Endothelial cell of umbilical vein (primary cell): ENCODE results near the gene CLIC6. TPM values are rescaled to one million over a fixed set of nuclear protein-coding genes. Genes with fewer than 3 reads are reported as not detected.

Source experiments
- BruUV-seq: library from RNA; stranded (reverse); fragments of 400-500 nt; replicated peaks from 2 replicates; lab custom pipeline; 2021; lab: Mats Ljungman, UMichigan
- CTCF ChIA-PET: fragments of 300-600, 350-600 bp; sonication (Branson Sonifier 250); formaldehyde crosslinking; loops from one replicate; lab custom pipeline; 2021; ENCODE audit warnings: antibody characterized with exemption, inconsistent platforms; lab: Charles Lee
- POLR2A ChIA-PET: fragments of 300-600, 350-600 bp; sonication (Branson Sonifier 250); formaldehyde crosslinking; loops from one replicate; lab custom pipeline; 2021; ENCODE audit warnings: antibody characterized with exemption, inconsistent platforms; lab: Charles Lee
- DNase-seq: peaks from one replicate; pipeline ENCODE4 v3.0.0-alpha.2; 2011; ENCODE audit warnings: low read depth, low spot score
- FAIRE-seq: peaks from 2 replicates; lab custom pipeline; 2011; peaks lifted over from hg19 to GRCh38; lab: Jason Lieb, UNC
- H2AFZ ChIP-seq: 2 replicates; pipeline ENCODE4 v1.6.0; 2012; ENCODE audit warnings: low read depth, low read length, control low read depth, inconsistent platforms
- H3K27ac ChIP-seq: 2 replicates; pipeline ENCODE4 v1.5.1; 2011; ENCODE audit warnings: low read depth, mild to moderate bottlenecking, control low read depth, low read length, moderate library complexity; ENCODE audit not compliant: insufficient read depth
- H3K27me3 ChIP-seq, 2 experiments: 2 replicates each; pipeline versions ENCODE4 v1.6.0 to v1.6.1; 2011; ENCODE audit warnings: low read length in 2 of 2, mixed read lengths in 1 of 2; ENCODE audit not compliant: control insufficient read depth in 2 of 2, insufficient read depth in 2 of 2
- H3K36me3 ChIP-seq, 2 experiments: 2 replicates in 1 of 2; 3 replicates in 1 of 2; pipeline ENCODE4 v1.5.1; 2011; ENCODE audit warnings: low read length in 2 of 2, mild to moderate bottlenecking in 1 of 2, moderate library complexity in 1 of 2; ENCODE audit not compliant: control insufficient read depth in 2 of 2, insufficient read depth in 2 of 2; ENCODE audit errors: extremely low read depth in 1 of 2
- H3K4me1 ChIP-seq: 3 replicates; pipeline ENCODE4 v1.5.1; 2011; ENCODE audit warnings: mild to moderate bottlenecking, low read length; ENCODE audit not compliant: control insufficient read depth, insufficient read depth; ENCODE audit errors: extremely low read depth
- H3K4me2 ChIP-seq: 2 replicates; pipeline ENCODE4 v1.6.1; 2011; ENCODE audit warnings: low read length, control low read depth, mixed read lengths; ENCODE audit not compliant: insufficient read depth
- H3K4me3 ChIP-seq, 3 experiments: fragments of 200-600 bp in 1 of 3; sonication (generic), shearing (Covaris generic) in 1 of 3; replicated peaks in 1 of 3; 2 replicates each; pipeline ENCODE4 v1.5.1; 2011 to 2016; ENCODE audit warnings: control low read depth in 3 of 3, low read length in 3 of 3, mild to moderate bottlenecking in 2 of 3, inconsistent platforms in 1 of 3, low read depth in 1 of 3, moderate library complexity in 1 of 3; ENCODE audit not compliant: insufficient read depth in 1 of 3
- H3K79me2 ChIP-seq: 2 replicates; pipeline ENCODE4 v1.6.0; 2012; ENCODE audit warnings: low read length, inconsistent platforms; ENCODE audit not compliant: control insufficient read depth, insufficient read depth
- H3K9ac ChIP-seq: replicated peaks from 2 replicates; pipeline ENCODE3; 2011; ENCODE audit warnings: low read length, control low read depth; ENCODE audit not compliant: insufficient read depth; ENCODE audit errors: extremely low read depth
- H3K9me1 ChIP-seq: replicated peaks from 3 replicates; pipeline ENCODE4 v1.6.0; 2011; ENCODE audit warnings: mild to moderate bottlenecking, low read length; ENCODE audit not compliant: control insufficient read depth, insufficient read depth; ENCODE audit errors: extremely low read depth
- H3K9me3 ChIP-seq: replicated peaks from 2 replicates; pipeline ENCODE4 v1.5.1; 2012; ENCODE audit warnings: low read length, inconsistent platforms; ENCODE audit not compliant: control insufficient read depth, insufficient read depth
- H4K20me1 ChIP-seq: replicated peaks from 2 replicates; pipeline ENCODE3; 2011; ENCODE audit warnings: mild to moderate bottlenecking, low read length; ENCODE audit not compliant: control insufficient read depth, insufficient read depth; ENCODE audit errors: extremely low read depth
- CTCF ChIP-seq, 2 donors: IDR thresholded peaks; 1 replicate in 1 of 2; 2 replicates in 1 of 2; pipeline ENCODE4 v1.5.1; 2011; ENCODE audit warnings: low read length in 2 of 2, mild to moderate bottlenecking in 2 of 2, moderate library complexity in 2 of 2, control low read depth in 1 of 2, inconsistent platforms in 1 of 2, low read depth in 1 of 2; ENCODE audit not compliant: insufficient read depth in 1 of 2; ENCODE audit errors: extremely low read depth in 1 of 2
- EZH2 ChIP-seq: IDR thresholded peaks from 2 replicates; pipeline ENCODE4 v1.6.1; 2012; ENCODE audit warnings: borderline replicate concordance, low read depth, mild to moderate bottlenecking, moderate library complexity, low read length, inconsistent platforms; ENCODE audit not compliant: severe bottlenecking
- FOS ChIP-seq: IDR thresholded peaks from 2 replicates; pipeline ENCODE4 v1.6.1; 2011; ENCODE audit warnings: mild to moderate bottlenecking, low read length, moderate library complexity, borderline replicate concordance; ENCODE audit not compliant: insufficient read depth
- GATA2 ChIP-seq: IDR thresholded peaks from 2 replicates; pipeline ENCODE4 v1.7.0; 2011; ENCODE audit warnings: low read depth, mild to moderate bottlenecking, moderate library complexity, mixed read lengths, low read length; ENCODE audit not compliant: insufficient read length, insufficient read depth
- JUN ChIP-seq: IDR thresholded peaks from 2 replicates; pipeline ENCODE4 v1.6.1; 2011; ENCODE audit warnings: borderline replicate concordance, low read depth; ENCODE audit not compliant: insufficient read length, insufficient read depth
- MAX ChIP-seq: IDR thresholded peaks from 2 replicates; pipeline ENCODE4 v1.6.1; 2011; ENCODE audit not compliant: insufficient read depth, insufficient read length
- MYC ChIP-seq: IDR thresholded peaks from one replicate; pipeline ENCODE4 v1.6.1; 2011; ENCODE audit warnings: mild to moderate bottlenecking, low read depth, low read length
- POLR2A ChIP-seq: IDR thresholded peaks from 2 replicates; pipeline ENCODE4 v1.6.1; 2012; ENCODE audit warnings: low read depth, mild to moderate bottlenecking, control low read depth, low read length
- POLR2AphosphoS5 ChIP-seq: IDR thresholded peaks from 2 replicates; pipeline ENCODE4 v1.6.1; 2012; ENCODE audit warnings: low read depth, mild to moderate bottlenecking, control low read depth, low read length, moderate library complexity; ENCODE audit not compliant: insufficient read depth
- dilution Hi-C: fragments of 300-500 bp; cut with MboI; formaldehyde crosslinking; loops from one replicate; pipeline ENCODE4 v1.15.0; 2019; ENCODE audit warnings: low sequenced_read_pairs; ENCODE audit not compliant: extremely low pct_ligation_motif_present
- intact Hi-C: fragments of 100-400 bp; cut with micrococcal nuclease; formaldehyde crosslinking; loops from one replicate; pipeline ENCODE4 v1.10.0; 2022
- polyA plus RNA-seq, 4 experiments: library from polyadenylated mRNA; depleted of rRNA in 3 of 4; stranded (reverse) in 3 of 4; unstranded in 1 of 4; fragments of >200 nt; gene quantifications; 2 replicates each; pipeline versions ENCODE4 v1.2.1 to v1.2.3, GENCODE V29; 2011 to 2012; ENCODE audit warnings: missing spikeins in 1 of 4
- total RNA-seq: library from RNA; stranded (reverse); gene quantifications from 2 replicates; pipeline ENCODE4 v1.2.3, GENCODE V29; 2021

Gene CLIC6
- total and polyA plus RNA-seq, 2 donors (not counting 3 experiments of a cell fraction or from before 2014, with no cell fraction given), result not detected

GRCh38 chr21:34687745-34688144, 19.0 kb downstream of the CLIC6 start:
- Histone ChIP-seq H3K4me2 (no peak overlapping the region), H3K9me1 (no peaks in the 10 kb centered on the region), H3K79me2 (no peaks in the 10 kb centered on the region), H3K4me3 (no peak overlapping the region), H2AFZ (no peak overlapping the region), H3K4me1 (no peaks in the 10 kb centered on the region), H3K9me3 (no peaks in the 10 kb centered on the region), H3K27me3 (peaks cover 18 to 33% of the 10 kb centered on the region in 2 experiments), H3K36me3 (no peaks in the 10 kb centered on the region), H4K20me1 (no peaks in the 10 kb centered on the region), H3K27ac (no peak overlapping the region), H3K9ac (no peak overlapping the region)
- dilution Hi-C loops, result no loop called here
- CTCF ChIA-PET, result interaction anchor here (0.8 to 2.1 kb wide), 6 partner anchors 9 to 1152 kb away, joined by 3 to 5 read pairs (median 3); no protein-coding TSS in a partner anchor
- BruUV-seq, result no TSS peak
- DNase-seq (no peak), FAIRE-seq (no peak)
- TF ChIP-seq FOS (no peak), GATA2 (no peak), POLR2AphosphoS5 (no peak), MAX (no peak), CTCF (IDR thresholded peaks at IDR 0.05; ENCODE audit: extremely low read depth in 1 of 2, insufficient read depth in 1 of 2, low read depth in 1 of 2, low read length in 2 of 2) (no peak), EZH2 (no peak), POLR2A (no peak), JUN (no peak), MYC (no peak)
- POLR2A ChIA-PET, result no interaction called here
- intact Hi-C loops, result no loop called here
